H4 (cell line): ENCODE data around the gene SACM1L. TPM values are rescaled to one million over a fixed set of nuclear protein-coding genes. Genes with fewer than 3 reads are reported as not detected.

ENCODE experiments used
- DNase-seq: peaks from one replicate; pipeline ENCODE4 v3.0.0-alpha.2; 2015; ENCODE audit warnings: low spot score
- total RNA-seq: library from RNA; depleted of rRNA; stranded (reverse); fragments of >200 nt; shearing (Covaris generic); gene quantifications from 2 replicates; pipeline ENCODE4 v1.2.3, GENCODE V29; 2014; rRNA removed

The SACM1L gene
- total RNA-seq = 16.3 and 23.0 TPM in 2 replicates

- DNase-seq = peak; percentile 92
These were observed at the start of gene SACM1L for GRCh38 chr3:45688882-45689786. TSS of gene SACM1L (plus strand) at chr3:45689396. CDS start at chr3:45689466, 70 bp downstream.

GRCh38 chr3:45640091-45640507 is 49.1 kb upstream of the SACM1L start:
- DNase-seq = no peak

GRCh38 chr3:45640724-45641361 is 48.4 kb upstream of the SACM1L start:
- DNase-seq = no peak

- DNase-seq = no peak
These were observed 47.4 kb upstream of the SACM1L start for GRCh38 chr3:45641756-45642155.

- peak; percentile 16 for DNase-seq
These were observed 46.5 kb upstream of the SACM1L start for GRCh38 chr3:45642731-45643152.

- peak; percentile 21 for DNase-seq
These were observed 45.0 kb upstream of the SACM1L start for GRCh38 chr3:45644063-45644790.

- no peak for DNase-seq
These were observed 44.4 kb upstream of the SACM1L start for GRCh38 chr3:45644791-45645201.

- DNase-seq = no peak
These were observed 43.1 kb upstream of the SACM1L start for GRCh38 chr3:45646051-45646585.

GRCh38 chr3:45647148-45647619 is 42.0 kb upstream of the SACM1L start:
- DNase-seq = peak; percentile 51

- DNase-seq = no peak
These were observed 36.0 kb upstream of the SACM1L start for GRCh38 chr3:45653205-45653604.

GRCh38 chr3:45654397-45654944 is 34.7 kb upstream of the SACM1L start:
- no peak for DNase-seq

- DNase-seq = no peak
These were observed 33.3 kb upstream of the SACM1L start for GRCh38 chr3:45655906-45656305.

GRCh38 chr3:45656575-45657363 is 32.4 kb upstream of the SACM1L start:
- DNase-seq = peak; percentile 86

GRCh38 chr3:45657853-45658252 is 31.3 kb upstream of the SACM1L start:
- no peak for DNase-seq

GRCh38 chr3:45659661-45660566 is 29.3 kb upstream of the SACM1L start:
- peak; percentile 62 for DNase-seq

GRCh38 chr3:45660567-45660901 is 28.7 kb upstream of the SACM1L start:
- no peak for DNase-seq

- no peak for DNase-seq
These were observed 24.6 kb upstream of the SACM1L start for GRCh38 chr3:45664578-45664977.

GRCh38 chr3:45665101-45665572 is 24.1 kb upstream of the SACM1L start:
- DNase-seq = peak; percentile 49

- peak; percentile 30 for DNase-seq
These were observed 22.3 kb upstream of the SACM1L start for GRCh38 chr3:45666757-45667431.
